HepG2 (cell line): ENCODE results near the gene MUC13.
"Not testable (repeated sequence)": the region's sequence is repeated elsewhere in the genome, so short reads cannot be mapped to it uniquely, and the experiment has no call there.

Source experiments
- GTF2F1 ChIP-seq: fragments of 150-350 bp; IDR thresholded peaks from 2 replicates; pipeline ENCODE4 v1.6.1; 2014; ENCODE audit warnings: low read length
- NCOR1 ChIP-seq: fragments of 200-600 bp; sonication (generic); IDR thresholded peaks from 2 replicates; pipeline ENCODE4 v1.7.0; 2017; ENCODE audit warnings: antibody characterized with exemption, low read length, borderline replicate concordance
- TAF1 ChIP-seq: sonication (generic); formaldehyde crosslinking; IDR thresholded peaks from 2 replicates; pipeline ENCODE4 v1.4.0; 2020; ENCODE audit warnings: missing genetic modification reagents

DNA sequence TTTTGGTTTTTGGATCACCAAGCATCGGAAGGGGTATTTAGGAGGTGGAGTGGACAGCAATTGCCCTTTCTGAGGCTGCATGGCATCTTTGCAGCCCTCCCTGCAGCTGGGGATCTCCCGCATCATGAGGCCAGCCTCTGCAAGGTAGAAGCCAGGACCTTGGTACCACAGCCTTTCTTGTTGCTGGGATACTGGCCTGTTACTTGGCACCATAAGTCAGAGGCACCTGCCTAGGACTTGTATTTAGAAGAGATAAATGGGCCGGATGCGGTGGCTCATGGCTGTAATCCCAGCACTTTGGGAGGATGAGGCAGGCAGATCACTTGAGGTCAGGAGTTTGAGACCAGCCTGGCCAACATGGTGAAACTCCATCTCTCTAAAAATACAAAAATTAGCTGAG is 23.4 kb upstream of the MUC13 start:
- not testable (repeated sequence) for TF ChIP-seq GTF2F1; NCOR1; TAF1 (CRISPR knock-in tag)
